ENCODE results near the gene LTA. TPM values are rescaled to one million over a fixed set of nuclear protein-coding genes. Genes with fewer than 3 reads are reported as not detected.
A peak's percentile ranks its signal among the peaks of the same experiment; 100 is the strongest.

The LTA gene
- total and polyA plus RNA-seq, 2 donors (not counting 1 experiment from before 2014, with no cell fraction given): 8.6 to 8.8 TPM

- POLR2A ChIA-PET: interaction anchor here (42.6 kb wide), 1 partner anchor 40 kb away, joined by 1450 read pairs; the partner anchor contains the start of genes LST1, LTA, LTB and NCR3
- WGBS (ENCODE audit: insufficient coverage): 82% methylated on average over 7 of the region's 7 CpGs
These were observed 26.8 kb upstream of the LTA start for GRCh38 chr6:31545291-31545690.

More at GRCh38 chr6:31545291-31545690, 26.8 kb upstream of the LTA start:
- TF ChIP-seq EZH2 (IDR thresholded peaks at IDR 0.05; ENCODE audit: borderline replicate concordance, insufficient read depth, low read depth, low read length, poor library complexity, severe bottlenecking) (no peak), CTCF (IDR thresholded peaks at IDR 0.05) (no peak)
- CTCF ChIA-PET: interaction anchor here (1.3 to 29.4 kb wide), 2 partner anchors 45 to 50 kb away, joined by 4 to 2241 read pairs; partner anchors contain the start of genes LST1, LTB, NCR3 and TNF
- no peaks in the 10 kb centered on the region for H3K27me3 ChIP-seq (replicated peaks in 1 of 4; ENCODE audit: control extremely low read depth in 1 of 4, control insufficient read depth in 3 of 4, insufficient read depth in 4 of 4, low read length in 3 of 4)
- peaks cover 0 to 3% (median 0%) of the 10 kb centered on the region in 3 donors for H3K9me3 ChIP-seq (ENCODE audit: control extremely low read depth in 1 of 3, control insufficient read depth in 2 of 3, insufficient read depth in 1 of 3, low read length in 2 of 3)
- H3K27ac ChIP-seq (ENCODE audit: low read length in 2 of 2): no peak overlapping the region
- no peak overlapping the region for H3K9ac ChIP-seq (ENCODE audit: low read length)
- H3K4me1 Mint-ChIP-seq: peaks cover 48% of the 10 kb centered on the region
- peak overlapping the region; percentile 23 for H3K4me3 Mint-ChIP-seq
- peaks cover 0 to 6% of the 10 kb centered on the region in 2 experiments for H3K36me3 ChIP-seq (replicated peaks in 1 of 2; ENCODE audit: control extremely low read depth in 1 of 2, control insufficient read depth in 1 of 2, extremely low read depth in 1 of 2, insufficient read depth in 2 of 2, low read length in 1 of 2)
- no peak overlapping the region for H3K4me3 ChIP-seq (ENCODE audit: control extremely low read depth in 1 of 5, extremely low read depth in 1 of 5, insufficient read depth in 1 of 5, low read depth in 2 of 5, low read length in 4 of 5)
- no peak overlapping the region for H3K4me2 ChIP-seq (replicated peaks; ENCODE audit: low read depth, low read length, poor library complexity, severe bottlenecking)
- H2AFZ ChIP-seq (ENCODE audit: insufficient read depth, low read depth, low read length, poor library complexity, severe bottlenecking): no peak overlapping the region
- DNase-seq (no peak), ATAC-seq (ENCODE audit: low read depth) (no peak)
- peaks cover 8% of the 10 kb centered on the region for H4K20me1 ChIP-seq (ENCODE audit: control insufficient read depth, insufficient read depth, low read length, poor library complexity, severe bottlenecking)
- intact Hi-C loops (cut with micrococcal nuclease): no loop called here
- peaks cover 32% of the 10 kb centered on the region for H3K79me2 ChIP-seq (ENCODE audit: control insufficient read depth, insufficient read depth, low read length)
- no peaks in the 10 kb centered on the region for H3K27me3 Mint-ChIP-seq
- no peaks in the 10 kb centered on the region for H3K9me3 Mint-ChIP-seq (ENCODE audit: insufficient read depth)
- H3K27ac Mint-ChIP-seq: no peak overlapping the region
- peaks cover 31 to 47% of the 10 kb centered on the region in 2 donors for H3K4me1 ChIP-seq (ENCODE audit: control insufficient read depth in 2 of 2, insufficient read depth in 2 of 2, low read length in 2 of 2)

Measured in B cell (primary cell).